IPS-NIHi11 (cell line): Measurements from ENCODE around the gene DAAM1.

Experiments used
- DNase-seq: peaks from one replicate; pipeline ENCODE4 v3.0.0; 2012; ENCODE audit warnings: mixed read lengths, low spot score

The DAAM1 gene

DNA sequence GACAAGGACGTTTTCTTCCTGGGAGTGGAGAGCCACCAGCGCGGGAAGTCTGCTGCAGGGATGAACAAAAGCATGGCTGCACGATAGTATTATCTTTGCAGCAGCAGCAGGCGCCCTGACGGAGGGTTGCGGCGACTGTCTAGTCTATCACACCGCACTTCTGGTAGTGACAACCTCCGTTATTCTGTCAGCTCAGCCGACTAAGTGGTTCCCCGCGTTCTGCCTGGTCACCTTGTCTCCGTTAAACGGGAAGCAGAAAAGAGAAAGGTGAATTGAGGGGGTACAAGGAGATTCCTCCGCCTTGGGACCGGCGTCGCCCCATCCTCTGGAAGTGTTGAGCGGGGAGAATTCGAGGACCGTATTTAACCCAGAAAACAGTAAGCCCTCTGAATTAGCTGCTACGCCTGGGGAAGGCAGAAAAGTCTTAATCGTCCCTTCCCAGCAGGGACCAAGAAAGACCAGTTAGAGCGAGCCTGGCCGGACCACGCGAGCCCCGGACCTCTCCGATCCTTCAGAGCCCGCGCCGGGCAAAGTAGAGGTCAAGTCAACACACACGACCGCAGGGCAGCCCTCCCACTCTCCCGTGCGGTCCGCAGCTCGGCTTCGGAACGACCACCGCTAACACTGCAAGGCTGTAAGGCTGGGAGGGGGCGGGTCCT, 536 bp upstream of the DAAM1 start:
- peak; percentile 8 for DNase-seq

DNA sequence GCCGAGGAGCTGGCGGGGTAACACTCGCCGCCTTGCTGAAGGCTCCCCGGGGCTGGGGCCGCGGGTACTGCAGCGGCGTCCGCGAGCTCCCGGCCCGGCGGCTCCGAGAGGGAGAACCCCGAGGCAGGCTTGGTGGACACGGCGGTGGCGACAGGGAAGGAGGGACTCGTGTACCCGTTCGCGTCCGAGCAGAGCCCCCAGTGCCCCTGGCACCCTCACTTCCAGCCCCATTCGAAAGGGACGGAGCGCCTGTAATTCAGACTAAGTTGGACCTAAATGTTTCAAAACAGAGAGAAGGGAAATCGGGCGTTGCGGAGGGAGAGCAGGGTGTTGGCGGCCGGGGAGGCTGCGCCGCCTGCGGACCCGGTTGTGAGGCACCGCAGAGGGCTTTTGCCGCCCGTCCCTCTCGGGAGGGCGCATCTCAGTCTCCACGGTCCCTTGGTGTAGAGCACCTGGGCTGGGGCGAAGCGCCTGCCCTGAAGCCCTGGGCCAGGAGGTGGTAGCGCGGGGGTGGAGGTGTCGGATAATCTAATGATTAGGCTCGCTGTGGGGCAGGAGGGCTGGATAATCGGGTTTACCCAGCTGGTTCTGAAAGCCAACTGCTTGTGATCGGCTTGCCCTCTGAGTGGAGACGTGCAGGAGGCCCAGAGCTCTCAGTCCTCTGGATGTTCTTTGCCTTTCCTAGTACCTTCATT, 771 bp downstream of the DAAM1 start:
- peak; percentile 13 for DNase-seq

DNA sequence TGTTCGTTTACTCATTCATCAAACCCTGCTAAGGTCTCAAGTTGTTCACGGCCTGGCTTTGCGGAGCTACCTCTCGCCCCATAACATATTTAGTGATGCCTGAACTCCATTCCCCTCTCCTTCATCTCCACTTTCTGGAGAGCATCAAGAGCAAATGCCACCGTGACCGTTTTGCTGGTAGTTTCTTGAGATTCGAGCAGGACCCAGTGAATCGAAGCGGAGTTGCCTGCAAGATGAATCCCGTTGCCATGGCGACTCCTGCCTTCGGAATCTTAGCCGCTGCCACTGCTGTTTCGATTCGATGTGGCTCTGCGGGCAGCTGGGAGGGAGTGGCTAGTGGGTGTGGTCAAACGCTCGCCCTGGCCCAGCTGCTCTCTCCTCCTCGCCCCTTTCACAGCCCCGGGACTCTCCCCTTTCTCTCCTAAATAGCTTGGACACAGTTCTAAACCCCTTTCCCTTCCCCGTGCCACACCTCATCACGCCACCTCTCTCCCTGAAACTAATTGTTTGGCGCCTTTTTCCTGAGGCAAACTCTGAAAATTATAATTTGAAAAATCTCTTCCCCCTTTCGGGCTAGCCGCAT, 1.4 kb downstream of the DAAM1 start:
- DNase-seq, result peak; percentile 88

DNA sequence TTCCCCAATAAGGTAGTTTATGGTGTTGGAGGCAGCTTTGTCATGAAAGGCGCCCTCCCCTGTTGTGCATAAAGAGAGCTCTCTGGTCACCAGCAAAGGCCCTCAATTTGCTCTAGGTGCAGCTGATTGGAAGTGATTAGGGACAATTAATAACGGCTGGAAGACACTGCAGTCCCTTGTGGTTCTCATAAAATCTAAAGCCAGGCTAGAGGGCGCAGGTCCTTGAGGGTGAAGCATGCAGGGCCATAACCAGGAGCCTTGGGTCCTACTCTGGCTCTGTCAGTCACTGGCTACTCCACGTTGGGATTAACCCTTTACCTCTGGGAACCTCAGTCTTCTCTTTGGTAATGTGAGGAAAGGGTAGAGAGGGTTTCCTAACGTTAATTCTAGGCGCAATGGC, 1.9 kb downstream of the DAAM1 start:
- DNase-seq, result peak; percentile 42

DNA sequence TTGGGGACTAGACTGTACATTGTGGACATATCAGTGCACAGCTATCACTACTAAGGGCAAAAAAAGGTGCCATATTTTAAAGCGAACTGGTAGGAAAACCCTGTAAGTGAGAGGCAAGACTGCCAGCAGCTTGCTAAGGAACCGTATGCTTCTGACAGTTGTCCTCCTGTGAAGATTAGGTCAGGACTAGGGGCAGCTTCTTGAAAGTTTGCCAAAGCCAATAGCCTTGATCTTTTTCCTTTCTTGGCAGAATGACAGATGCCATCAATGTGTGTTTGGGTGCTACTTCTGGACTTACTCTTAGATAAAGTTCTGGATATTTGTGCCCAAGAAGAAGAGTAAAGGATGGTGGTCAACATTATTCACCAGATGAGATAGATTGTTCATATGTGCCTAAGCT, 7.4 kb downstream of the DAAM1 start:
- no peak for DNase-seq

DNA sequence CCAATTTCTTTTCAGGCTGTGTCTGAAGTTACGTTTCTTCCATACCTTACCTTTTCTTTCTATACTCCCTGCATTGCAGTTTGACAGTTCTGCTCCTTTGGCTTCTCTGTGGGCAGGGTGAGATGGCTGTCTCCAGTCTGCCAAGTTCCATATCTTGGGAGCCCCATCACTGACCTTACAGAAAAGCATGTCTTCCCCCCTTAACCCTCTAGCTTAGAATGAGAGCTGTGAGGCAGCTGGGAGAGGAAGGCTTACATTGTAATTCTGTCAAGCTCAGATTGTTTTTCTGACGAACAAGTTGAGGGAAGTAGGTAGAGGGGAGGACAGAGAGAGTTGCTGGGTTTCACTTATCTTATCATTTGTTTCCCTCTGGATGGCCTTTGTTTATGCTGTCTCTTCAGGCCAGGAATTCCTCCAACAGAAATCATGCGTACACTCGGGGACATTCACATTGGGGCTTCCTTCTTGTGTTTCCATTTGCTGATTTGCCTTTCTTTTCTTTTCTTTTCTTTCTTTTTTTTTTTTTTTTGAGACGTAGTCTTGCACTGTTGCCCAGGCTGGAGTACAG, 9.3 kb downstream of the DAAM1 start:
- DNase-seq, result no peak

DNA sequence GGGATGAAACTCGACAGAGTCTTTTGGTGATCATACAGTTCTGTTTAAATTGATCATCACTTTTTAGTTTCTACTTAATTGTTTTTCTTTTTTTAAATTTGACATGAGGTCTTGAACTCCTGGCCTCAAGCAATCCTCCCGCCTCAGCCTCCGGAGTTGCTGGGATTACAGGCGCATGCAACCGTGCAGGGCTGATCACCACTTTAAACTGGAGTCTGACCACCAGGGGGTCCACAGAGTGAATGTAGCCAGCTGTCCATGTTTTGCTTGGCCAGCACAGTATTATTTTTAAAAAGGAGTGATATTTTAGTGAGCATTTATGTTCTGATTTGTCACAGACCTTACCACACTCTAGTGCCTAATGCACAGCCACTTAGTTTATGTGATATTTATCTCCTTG, 10.7 kb downstream of the DAAM1 start:
- no peak for DNase-seq

DNA sequence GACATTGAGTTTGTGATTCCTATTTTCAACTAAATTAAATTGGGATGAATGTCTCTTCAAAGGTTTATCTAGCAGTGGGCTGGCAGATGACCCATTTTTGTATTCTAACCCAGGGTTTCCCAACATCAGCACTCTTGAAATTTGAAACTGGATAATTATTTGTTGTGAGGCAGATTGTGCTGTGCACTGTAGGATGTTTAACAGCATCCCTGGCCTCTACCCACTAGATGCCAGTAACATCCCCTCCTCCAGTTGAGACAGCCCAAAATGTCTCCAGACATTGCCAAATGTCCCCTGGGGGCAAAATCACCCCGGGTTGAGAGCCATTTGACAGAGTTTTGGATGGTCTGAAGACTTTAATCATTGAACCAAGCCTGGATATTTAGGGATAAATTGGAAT, 11.1 kb downstream of the DAAM1 start:
- no peak for DNase-seq

DNA sequence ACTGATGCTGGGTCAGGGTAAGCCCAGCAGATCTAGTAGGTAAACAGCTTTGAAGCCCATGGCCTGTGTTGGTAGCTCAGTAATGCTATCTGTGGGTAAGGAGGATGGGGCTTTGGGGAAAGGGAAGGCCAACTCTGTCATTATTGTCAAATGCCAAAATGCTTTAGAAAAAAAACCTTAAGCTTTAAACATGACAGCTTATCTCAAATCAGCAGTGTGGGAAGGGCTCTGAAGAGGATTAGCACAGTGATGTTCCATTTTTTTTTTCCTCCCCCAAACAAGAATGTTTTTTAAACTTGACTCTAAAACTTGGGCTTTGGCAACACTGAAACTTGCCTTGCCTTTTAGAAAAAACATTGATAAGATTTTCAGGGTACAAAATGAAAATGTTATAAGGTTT, 11.7 kb downstream of the DAAM1 start:
- no peak for DNase-seq

DNA sequence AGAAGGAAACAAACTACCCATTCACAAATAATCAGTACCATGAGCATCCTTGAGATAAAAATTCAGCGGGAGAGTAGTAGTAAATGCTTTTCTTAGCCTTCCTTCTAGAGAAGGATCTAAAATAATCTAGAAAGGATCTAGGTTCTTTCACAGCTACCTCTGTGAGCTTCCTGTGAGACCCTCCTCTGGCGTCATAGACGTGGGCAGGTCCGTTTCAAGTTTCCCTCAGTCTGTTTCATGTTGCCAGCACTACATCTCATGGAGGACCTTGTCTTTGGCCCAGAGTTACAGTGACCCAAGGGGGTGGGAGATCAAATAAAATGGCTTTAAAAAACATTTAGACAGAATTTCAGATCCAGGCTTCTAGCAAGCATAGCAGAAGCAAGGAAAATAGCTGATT, 13.6 kb downstream of the DAAM1 start:
- DNase-seq, result no peak

DNA sequence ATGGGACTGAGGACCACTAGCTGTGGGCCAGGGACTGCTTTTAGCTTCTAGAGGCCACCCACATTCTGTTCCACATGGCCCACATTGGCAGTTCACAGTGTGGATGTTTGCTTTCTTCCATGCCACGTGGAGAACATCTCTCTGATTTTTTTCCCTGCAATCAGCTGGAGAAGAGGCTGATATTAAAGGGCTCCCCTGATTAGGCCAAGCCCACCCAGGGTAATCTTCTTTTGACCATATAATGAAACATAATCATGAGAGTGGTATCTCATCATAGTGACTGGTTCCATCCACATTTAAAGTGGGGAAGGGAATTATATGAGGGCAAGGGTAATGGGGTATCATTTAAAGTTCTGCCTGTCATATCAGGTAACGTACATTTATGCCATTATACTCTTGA, 15.8 kb downstream of the DAAM1 start:
- DNase-seq, result no peak

DNA sequence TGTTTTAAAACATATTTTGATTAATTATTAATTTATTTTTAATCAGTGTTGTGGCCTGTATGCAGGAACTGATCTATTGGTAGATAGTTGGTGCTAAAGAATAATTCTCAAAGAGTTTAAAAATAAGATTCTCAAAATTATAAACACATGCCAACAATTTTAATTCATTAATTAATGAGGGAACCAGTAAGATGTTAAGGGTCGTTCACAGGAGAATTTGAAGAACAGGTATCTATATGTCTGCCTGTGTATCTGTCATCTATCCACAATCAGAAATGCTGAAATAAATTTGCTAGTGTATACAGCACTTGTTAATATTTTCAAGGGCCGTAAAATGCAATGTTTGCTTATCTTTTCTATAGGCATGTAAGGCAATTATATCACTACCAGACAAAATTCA, 18.4 kb downstream of the DAAM1 start:
- no peak for DNase-seq

DNA sequence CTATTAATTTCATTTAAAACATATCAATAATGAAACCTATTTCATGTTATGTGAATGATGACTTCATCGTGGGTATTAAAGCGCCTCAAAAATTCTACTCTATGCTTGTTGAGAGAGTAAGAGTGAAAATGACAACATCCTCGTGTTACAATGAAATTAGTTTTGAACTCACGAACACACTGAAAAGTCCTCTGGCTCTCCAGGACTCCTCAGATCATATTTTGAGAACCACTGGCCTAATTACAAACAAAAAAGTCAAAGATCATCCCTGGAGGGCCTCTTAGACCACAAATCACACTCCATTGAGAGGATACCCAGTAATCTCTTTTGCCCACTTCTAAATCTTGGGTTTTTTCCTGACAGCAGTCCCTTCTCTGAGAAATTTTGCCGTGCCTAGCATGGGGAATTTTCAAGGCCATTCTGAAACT, 19.1 kb downstream of the DAAM1 start:
- DNase-seq, result no peak

DNA sequence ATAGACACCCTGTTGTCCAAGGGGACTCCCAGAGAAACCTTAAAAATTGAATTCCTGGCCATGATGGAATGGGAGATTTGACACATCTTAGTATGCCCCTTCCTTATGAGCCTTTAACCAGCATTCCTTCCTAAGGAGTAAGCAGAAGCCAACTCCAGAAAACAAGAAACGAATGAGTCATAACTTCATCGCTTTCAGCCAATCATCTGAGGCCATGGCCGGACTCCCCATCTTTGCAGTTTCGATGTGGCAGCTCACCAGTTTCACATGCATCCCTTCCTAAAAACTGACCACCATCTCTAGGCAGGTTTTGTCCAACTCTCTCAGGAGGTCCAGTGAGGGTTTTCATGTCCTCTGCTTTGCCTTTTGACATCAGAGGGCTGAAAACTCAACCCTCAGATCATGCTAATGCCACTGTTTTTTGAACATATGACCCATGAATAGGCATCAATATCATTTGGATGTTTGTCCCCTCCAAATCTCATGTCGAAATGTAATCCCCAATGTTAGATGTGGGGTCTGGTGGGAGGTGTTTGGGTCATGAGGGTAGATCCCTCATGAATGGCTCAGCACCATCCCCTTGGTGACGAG, 19.9 kb downstream of the DAAM1 start:
- no peak for DNase-seq

DNA sequence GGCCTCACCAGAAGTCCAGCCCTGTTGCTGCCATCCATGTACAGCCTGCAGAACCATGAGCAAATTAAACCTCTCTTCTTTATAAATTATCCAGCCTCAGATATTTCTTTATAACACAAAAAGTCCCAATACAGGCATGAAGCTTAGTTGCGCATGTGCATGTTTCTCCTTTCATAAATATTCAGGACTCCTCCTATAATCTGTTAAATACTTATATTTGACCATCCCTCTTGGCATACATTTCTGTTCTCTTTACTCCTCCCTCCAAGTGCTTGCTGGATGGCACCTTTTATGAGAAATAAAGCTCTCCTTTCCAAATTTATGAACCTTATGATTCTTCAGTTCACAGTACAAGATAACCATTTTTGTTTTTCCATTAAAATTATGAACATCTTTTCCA, 20.5 kb downstream of the DAAM1 start:
- DNase-seq, result no peak

DNA sequence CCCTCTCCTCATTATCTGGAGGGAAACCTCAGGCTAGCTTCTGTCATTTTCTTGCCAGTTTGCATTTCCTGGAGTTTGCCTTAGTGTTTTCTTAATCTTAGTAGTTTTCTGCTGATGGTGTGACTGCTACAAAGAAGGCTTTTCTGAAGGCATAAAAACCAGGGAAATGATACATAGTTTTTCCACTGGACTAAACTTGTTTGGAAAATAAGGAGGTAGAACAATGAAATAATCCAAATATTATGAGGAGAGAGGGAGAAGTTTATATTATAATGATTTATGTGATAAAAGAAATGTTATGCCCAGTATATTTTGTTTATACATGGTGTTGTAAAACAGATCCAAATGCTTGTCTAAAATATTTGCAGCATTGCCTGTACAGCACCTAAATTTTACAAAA, 22.2 kb downstream of the DAAM1 start:
- DNase-seq, result no peak

DNA sequence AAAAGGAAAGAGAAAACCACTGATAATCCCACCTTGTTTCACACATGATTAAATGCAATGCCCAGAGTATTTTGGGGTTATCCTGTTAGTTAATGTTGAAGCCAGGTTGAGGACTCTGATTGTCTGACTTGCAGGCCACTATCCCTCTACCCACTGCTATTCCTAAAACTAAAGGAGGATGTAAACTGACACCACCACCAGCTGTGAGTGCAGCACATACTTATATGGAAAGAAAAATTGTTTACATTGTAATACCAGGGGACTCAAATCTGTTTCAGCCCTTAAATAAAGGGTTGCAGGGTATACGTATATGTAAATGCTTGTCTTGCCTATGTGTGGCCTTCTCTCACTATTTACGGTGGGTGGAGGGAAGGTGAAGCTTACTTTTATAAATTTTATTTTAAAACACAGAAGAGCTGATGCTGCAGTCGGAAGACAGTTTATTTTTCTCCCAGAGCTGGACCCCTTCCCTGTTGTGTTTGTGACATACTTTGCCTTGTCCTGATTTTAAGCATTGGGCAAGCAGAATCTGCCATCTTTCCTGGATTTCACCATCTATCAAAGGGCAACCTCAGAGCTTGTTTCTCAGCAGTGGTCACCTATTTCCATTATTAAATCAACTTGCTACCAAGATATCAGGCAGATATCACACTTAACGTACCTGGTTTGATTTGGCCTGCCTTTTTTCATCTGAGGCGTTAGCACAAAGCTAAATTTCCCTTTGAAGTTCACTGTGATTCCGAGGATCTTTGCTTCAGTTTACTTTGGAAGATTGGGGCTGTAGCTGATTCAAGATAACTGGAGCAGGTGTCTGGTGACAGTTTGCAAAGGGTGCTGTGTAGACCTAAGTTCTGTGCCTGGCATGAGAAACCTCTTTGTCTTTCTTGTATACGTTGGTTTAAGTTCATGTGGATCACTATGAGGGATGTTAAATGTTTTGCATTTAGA, 25.2 kb downstream of the DAAM1 start:
- no peak for DNase-seq

DNA sequence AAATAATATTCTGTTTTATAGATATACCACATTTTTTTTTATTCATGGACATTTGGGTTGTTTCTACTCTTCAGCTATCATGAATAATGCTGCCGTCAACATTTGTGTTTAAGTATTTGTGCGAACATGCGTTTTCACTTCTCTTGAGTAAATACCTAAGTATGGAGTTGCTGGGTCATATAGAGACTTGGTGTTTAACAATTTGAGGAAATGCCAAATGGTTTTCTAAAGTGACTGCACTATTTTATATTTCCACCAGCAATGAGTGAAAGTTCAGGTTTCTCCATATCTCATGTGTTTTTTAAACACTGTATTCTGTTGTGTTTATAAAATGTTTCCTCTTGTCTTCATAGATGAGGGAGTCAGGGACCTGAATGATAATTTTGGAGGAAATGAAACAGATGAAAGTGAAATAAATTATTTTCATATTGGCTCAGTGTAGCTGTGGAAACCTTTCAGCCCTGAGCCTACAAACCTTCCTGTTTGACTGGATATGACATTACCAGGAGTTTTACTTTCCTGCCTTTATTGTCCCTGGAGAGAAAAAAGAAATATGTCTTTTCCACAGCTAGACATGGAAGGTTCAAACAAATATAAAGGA, 26.3 kb downstream of the DAAM1 start:
- DNase-seq, result no peak

DNA sequence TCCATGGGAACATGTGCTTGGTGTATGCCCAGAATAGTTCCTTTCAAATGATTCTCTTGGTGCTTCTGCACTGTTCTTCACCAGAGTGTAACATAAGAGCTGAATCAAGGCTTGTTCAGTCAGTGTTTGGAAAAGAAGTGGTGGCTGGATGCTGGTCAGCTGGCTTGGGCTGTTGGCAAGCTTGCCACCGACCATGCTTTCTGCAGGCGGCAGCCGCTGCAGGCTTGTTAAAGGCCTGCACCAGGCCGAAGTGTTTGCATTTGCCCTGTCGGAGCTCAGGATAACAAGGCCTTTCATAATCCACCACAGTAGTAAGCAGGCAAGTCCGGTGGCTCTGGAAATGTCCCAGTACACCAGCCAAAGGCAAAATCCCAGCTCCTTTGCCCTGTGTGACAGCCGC, 26.9 kb downstream of the DAAM1 start:
- no peak for DNase-seq

DNA sequence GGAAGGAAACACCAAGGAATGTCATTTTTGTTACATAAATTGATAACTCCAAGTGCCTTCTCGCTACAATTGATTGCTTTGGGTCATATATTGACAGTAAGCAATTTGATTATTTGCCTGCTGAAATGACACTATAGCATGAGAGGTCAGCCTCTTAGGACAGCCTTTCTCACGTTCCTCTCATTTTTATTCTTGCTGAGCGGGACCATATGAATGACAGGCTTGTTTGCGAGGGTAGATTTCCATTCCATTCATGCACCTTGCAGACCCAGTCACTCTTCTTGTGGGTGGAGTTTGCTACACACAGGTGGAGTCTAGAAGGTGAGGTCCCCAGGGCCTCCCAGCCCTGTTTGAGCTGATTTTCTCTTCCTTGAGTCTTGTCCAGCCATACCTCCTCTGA, 27.3 kb downstream of the DAAM1 start:
- no peak for DNase-seq

DNA sequence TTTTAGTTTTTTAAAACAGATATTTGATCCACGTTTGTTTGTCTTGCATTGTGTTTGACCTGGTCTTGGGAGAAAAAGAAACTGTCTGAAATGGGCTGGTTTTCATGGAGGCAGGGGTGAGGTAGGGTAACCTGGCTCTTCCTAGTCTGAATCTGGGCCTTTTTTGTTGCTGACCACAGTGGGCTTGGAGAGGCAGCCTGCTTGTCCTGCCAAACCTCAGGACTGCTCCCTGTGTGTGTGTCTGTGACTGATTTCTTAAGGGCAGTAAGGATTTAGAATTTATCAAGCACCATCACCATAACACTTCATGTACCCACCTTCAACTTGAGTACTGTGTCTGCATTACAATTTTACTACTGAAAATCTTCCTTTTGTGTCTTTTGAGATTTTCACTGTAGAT, 28.5 kb downstream of the DAAM1 start:
- DNase-seq, result no peak
